ENCODE data around the gene MITD1. TPM values are rescaled to one million over a fixed set of nuclear protein-coding genes. Genes with fewer than 3 reads are reported as not detected.

Gene MITD1
- total and polyA plus RNA-seq, 2 of the 13 experiments (the other 11 are each of a cell fraction or from before 2014, with no cell fraction given), result 17.8 to 43.7 TPM

GRCh38 chr2:99141110-99142108, 39.4 kb downstream of the MITD1 start, which contains the start of gene C2orf15 (continued):
- no peak for TF ChIP-seq CC2D1A (CRISPR knock-in tag; IDR thresholded peaks at IDR 0.05)
- TF ChIP-seq ZNF101 (CRISPR knock-in tag; IDR thresholded peaks at IDR 0.05; ENCODE audit: borderline replicate concordance, low read depth), result peak; percentile 69; the same call in 1 of the 2 replicates
- TF ChIP-seq ZBTB42 (CRISPR knock-in tag; IDR thresholded peaks at IDR 0.05), result no peak
- TF ChIP-seq ZKSCAN5 (CRISPR knock-in tag; IDR thresholded peaks at IDR 0.05), result 0 out of 2 replicates have a peak, but pooled peaks have one; percentile 50
- TF ChIP-seq ZIK1 (CRISPR knock-in tag; IDR thresholded peaks at IDR 0.05; ENCODE audit: borderline replicate concordance, low read depth), result peak; percentile 88
- peak in 1 of 2 experiments; percentile 9; a peak in 1 of 4 replicates for TF ChIP-seq REST (IDR thresholded peaks at IDR 0.05; ENCODE audit: borderline replicate concordance in 1 of 2, low read depth in 1 of 2, low read length in 2 of 2)
- TF ChIP-seq DMTF1 (CRISPR knock-in tag; IDR thresholded peaks at IDR 0.05), result no peak
- TF ChIP-seq MNT (IDR thresholded peaks at IDR 0.05), result peak; percentile 1; the same call in 1 of the 2 replicates
- no peak; the same call in 1 of the 2 replicates for TF ChIP-seq AHR (CRISPR knock-in tag; IDR thresholded peaks at IDR 0.05)
- no peak for TF ChIP-seq MTF1 (CRISPR knock-in tag; IDR thresholded peaks at IDR 0.05)
- TF ChIP-seq ESRRA (CRISPR knock-in tag; IDR thresholded peaks at IDR 0.05; ENCODE audit: low read depth), result no peak; the same call in none of the 2 replicates
- peak; percentile 63 for TF ChIP-seq FOXP4 (CRISPR knock-in tag; IDR thresholded peaks at IDR 0.05)

Measured in HepG2 (cell line).